Measurements from ENCODE around the gene UGT2A2.

- TF ChIP-seq CTCF (IDR thresholded peaks at IDR 0.05) (no peak), POLR2AphosphoS5 (IDR thresholded peaks at IDR 0.05) (no peak), POLR2A (IDR thresholded peaks at IDR 0.05) (no peak), EP300 (IDR thresholded peaks at IDR 0.05; ENCODE audit: low read depth) (no peak)
These were observed 55.9 kb downstream of the UGT2A2 start for GRCh38 chr4:69583543-69583942.

All from transverse colon (tissue), 4 donors.